Hepatocyte (in vitro differentiated cells): ENCODE results near the gene PIGA. TPM values are rescaled to one million over a fixed set of nuclear protein-coding genes. Genes with fewer than 3 reads are reported as not detected.

Experiments used
- DNase-seq: peaks from one replicate; pipeline ENCODE4 v3.0.0-alpha.2; 2016; ENCODE audit warnings: low spot score
- H2AFZ ChIP-seq: fragments of 200-600 bp; sonication (generic); 2 replicates; pipeline ENCODE4 v1.6.0; 2016; ENCODE audit warnings: antibody characterized with exemption, mild to moderate bottlenecking
- H3K27ac ChIP-seq: fragments of 200-600 bp; sonication (generic); 2 replicates; pipeline ENCODE4 v1.5.1; 2016; ENCODE audit warnings: mild to moderate bottlenecking
- H3K27me3 ChIP-seq: fragments of 200-600 bp; sonication (generic); 2 replicates; pipeline ENCODE4 v1.6.1; 2016
- H3K36me3 ChIP-seq: fragments of 200-600 bp; sonication (generic); replicated peaks from 2 replicates; pipeline ENCODE4 v1.5.1; 2016; ENCODE audit warnings: low read depth; ENCODE audit not compliant: insufficient read depth
- H3K4me1 ChIP-seq: fragments of 200-600 bp; sonication (generic); 2 replicates; pipeline ENCODE4 v1.5.1; 2016; ENCODE audit warnings: mild to moderate bottlenecking, moderate library complexity; ENCODE audit not compliant: insufficient read depth
- H3K4me2 ChIP-seq: fragments of 200-600 bp; sonication (generic); 2 replicates; pipeline ENCODE4 v1.6.0; 2016
- H3K4me3 ChIP-seq: fragments of 200-600 bp; sonication (generic); 2 replicates; pipeline ENCODE4 v1.5.1; 2016; ENCODE audit warnings: mild to moderate bottlenecking
- H3K79me2 ChIP-seq: fragments of 200-600 bp; sonication (generic); 2 replicates; pipeline ENCODE4 v1.6.0; 2017; ENCODE audit warnings: mild to moderate bottlenecking
- H3K9me2 ChIP-seq: fragments of 200-600 bp; sonication (generic); replicated peaks from 2 replicates; pipeline ENCODE4 v1.6.0; 2017; ENCODE audit warnings: mild to moderate bottlenecking; ENCODE audit not compliant: insufficient read depth
- H3K9me3 ChIP-seq: fragments of 200-600 bp; sonication (generic); 2 replicates; pipeline ENCODE4 v1.5.1; 2016; ENCODE audit warnings: low read depth, mild to moderate bottlenecking
- H4K20me1 ChIP-seq: fragments of 200-600 bp; sonication (generic); 2 replicates; pipeline ENCODE4 v1.6.0; 2016; ENCODE audit warnings: mild to moderate bottlenecking; ENCODE audit not compliant: insufficient read depth, poor library complexity, severe bottlenecking
- EZH2 ChIP-seq: fragments of 200-600 bp; sonication (generic); IDR thresholded peaks from 2 replicates; pipeline ENCODE4 v1.6.1; 2016; ENCODE audit warnings: antibody characterized with exemption, mild to moderate bottlenecking, borderline replicate concordance
- EZH2phosphoT487 ChIP-seq: fragments of 200-600 bp; sonication (generic); IDR thresholded peaks from one replicate; pipeline ENCODE4 v1.6.1; 2018; ENCODE audit warnings: antibody characterized with exemption, mild to moderate bottlenecking, low read depth, moderate library complexity; ENCODE audit not compliant: unreplicated experiment, severe bottlenecking
- WGBS: methylation state at CpG from one replicate; pipeline ENCODE4 v1.1.6; 2016; ENCODE audit warnings: low lambda C conversion rate; ENCODE audit errors: missing lambda C conversion rate; 5-methylcytosine and 5-hydroxymethylcytosine counted together
- polyA plus RNA-seq: library from polyadenylated mRNA; unstranded; fragments of >200 nt; fragmentation: Nextera tagmentation; extraction: Ambion mirVana; gene quantifications from 2 replicates; pipeline ENCODE4 v1.2.1, GENCODE V29; 2016
- total RNA-seq: library from RNA; depleted of rRNA; stranded (reverse); fragments of >200 nt; gene quantifications from 2 replicates; pipeline ENCODE4 v1.2.3, GENCODE V29; 2014
- TF ChIP-seq, protein P1 (sequence below): fragments of 200-600 bp; sonication (generic); IDR thresholded peaks from 2 replicates; pipeline ENCODE4 v1.5.1; 2016; ENCODE audit warnings: antibody characterized with exemption, mild to moderate bottlenecking; ENCODE audit not compliant: poor library complexity

PIGA gene
- total and polyA plus RNA-seq, 2 experiments from 2014 or later: 6.9 to 23.0 TPM

GRCh38 chrX:15359701-15360100 lies 24.4 kb upstream of the PIGA start:
- Histone ChIP-seq H3K79me2 (no peaks in the 10 kb centered on the region), H3K9me2 (no peaks in the 10 kb centered on the region), H3K27ac (no peak overlapping the region), H2AFZ (no peak overlapping the region), H3K4me1 (no peaks in the 10 kb centered on the region), H3K27me3 (no peaks in the 10 kb centered on the region), H3K9me3 (no peaks in the 10 kb centered on the region), H3K4me2 (no peak overlapping the region), H3K36me3 (no peaks in the 10 kb centered on the region), H3K4me3 (no peak overlapping the region), H4K20me1 (no peaks in the 10 kb centered on the region)
- TF ChIP-seq, protein P1, sequence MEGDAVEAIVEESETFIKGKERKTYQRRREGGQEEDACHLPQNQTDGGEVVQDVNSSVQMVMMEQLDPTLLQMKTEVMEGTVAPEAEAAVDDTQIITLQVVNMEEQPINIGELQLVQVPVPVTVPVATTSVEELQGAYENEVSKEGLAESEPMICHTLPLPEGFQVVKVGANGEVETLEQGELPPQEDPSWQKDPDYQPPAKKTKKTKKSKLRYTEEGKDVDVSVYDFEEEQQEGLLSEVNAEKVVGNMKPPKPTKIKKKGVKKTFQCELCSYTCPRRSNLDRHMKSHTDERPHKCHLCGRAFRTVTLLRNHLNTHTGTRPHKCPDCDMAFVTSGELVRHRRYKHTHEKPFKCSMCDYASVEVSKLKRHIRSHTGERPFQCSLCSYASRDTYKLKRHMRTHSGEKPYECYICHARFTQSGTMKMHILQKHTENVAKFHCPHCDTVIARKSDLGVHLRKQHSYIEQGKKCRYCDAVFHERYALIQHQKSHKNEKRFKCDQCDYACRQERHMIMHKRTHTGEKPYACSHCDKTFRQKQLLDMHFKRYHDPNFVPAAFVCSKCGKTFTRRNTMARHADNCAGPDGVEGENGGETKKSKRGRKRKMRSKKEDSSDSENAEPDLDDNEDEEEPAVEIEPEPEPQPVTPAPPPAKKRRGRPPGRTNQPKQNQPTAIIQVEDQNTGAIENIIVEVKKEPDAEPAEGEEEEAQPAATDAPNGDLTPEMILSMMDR: no peak
- DNase-seq: no peak
- WGBS: 79% methylated on average over 2 of the region's 2 CpGs

DNA sequence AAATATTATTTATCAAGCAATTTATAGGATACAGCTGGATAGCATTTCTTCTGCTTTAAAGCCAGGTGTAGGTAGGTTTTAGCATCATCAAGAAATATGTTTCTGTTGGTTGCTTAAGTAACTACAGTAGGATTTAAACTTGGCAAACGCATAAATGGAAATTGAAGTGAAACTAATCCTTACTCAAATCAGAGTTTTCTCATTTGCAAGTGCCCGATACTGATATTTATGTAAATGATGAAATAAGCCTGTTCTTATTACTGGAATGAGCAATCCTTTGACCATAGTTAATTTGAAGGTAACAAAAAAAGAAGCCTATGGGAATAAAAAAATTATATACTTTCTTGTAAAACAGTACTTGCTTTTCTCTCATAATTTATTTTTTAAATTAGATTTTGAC lies 23.2 kb upstream of the PIGA start:
- Histone ChIP-seq H3K36me3 (no peaks in the 10 kb centered on the region), H3K79me2 (no peaks in the 10 kb centered on the region), H2AFZ (no peak overlapping the region), H3K9me2 (no peaks in the 10 kb centered on the region), H3K4me3 (no peak overlapping the region), H3K9me3 (no peaks in the 10 kb centered on the region), H4K20me1 (no peaks in the 10 kb centered on the region), H3K27me3 (no peaks in the 10 kb centered on the region), H3K27ac (no peak overlapping the region), H3K4me1 (no peaks in the 10 kb centered on the region), H3K4me2 (no peak overlapping the region)
- 90% methylated on average over 2 of the region's 2 CpGs for WGBS
- DNase-seq: no peak
- no peak for TF ChIP-seq EZH2phosphoT487
- no peak for TF ChIP-seq EZH2
- TF ChIP-seq, protein P1: no peak

DNA sequence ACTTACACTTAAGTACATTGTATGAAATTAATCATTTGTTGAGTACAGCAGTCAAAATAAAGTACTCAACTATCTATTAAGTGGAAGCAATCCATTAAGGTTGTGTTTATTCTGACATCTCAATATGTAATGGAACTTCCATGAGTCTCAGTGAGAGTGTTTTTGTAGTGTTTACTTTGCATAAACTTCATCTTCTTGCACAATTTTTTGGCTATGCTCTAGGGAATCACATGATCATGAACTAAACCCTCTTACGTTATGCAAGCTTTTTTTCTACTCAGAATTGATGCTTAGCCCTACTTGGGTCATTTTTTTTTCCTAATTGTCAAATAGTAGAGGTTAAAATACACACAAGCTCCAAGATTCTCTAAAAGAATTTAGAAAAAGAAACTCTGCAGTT lies 21.1 kb upstream of the PIGA start:
- no peaks in the 10 kb centered on the region for H3K27me3 ChIP-seq
- peak; percentile 12 for DNase-seq
- H3K4me3 ChIP-seq: no peak overlapping the region
- WGBS: 60% methylated on average over 1 of the region's 1 CpG
- no peaks in the 10 kb centered on the region for H4K20me1 ChIP-seq
- H3K27ac ChIP-seq: peak overlapping the region; percentile 13
- no peaks in the 10 kb centered on the region for H3K4me1 ChIP-seq
- no peaks in the 10 kb centered on the region for H3K9me2 ChIP-seq
- TF ChIP-seq, protein P1: no peak
- TF ChIP-seq EZH2: no peak
- no peak for TF ChIP-seq EZH2phosphoT487
- no peak overlapping the region for H2AFZ ChIP-seq
- H3K79me2 ChIP-seq: no peaks in the 10 kb centered on the region
- no peaks in the 10 kb centered on the region for H3K36me3 ChIP-seq
- H3K9me3 ChIP-seq: no peaks in the 10 kb centered on the region
- no peak overlapping the region for H3K4me2 ChIP-seq

GRCh38 chrX:15350329-15350996 lies 15.1 kb upstream of the PIGA start:
- no peak for DNase-seq
- TF ChIP-seq EZH2phosphoT487 (no peak), EZH2 (no peak)
- TF ChIP-seq, protein P1: no peak
- no peaks in the 10 kb centered on the region for H3K9me2 ChIP-seq

More at GRCh38 chrX:15350329-15350996, 15.1 kb upstream of the PIGA start:
- H3K79me2 ChIP-seq: no peaks in the 10 kb centered on the region
- H2AFZ ChIP-seq: no peak overlapping the region
- H3K4me2 ChIP-seq: no peak overlapping the region
- no peak overlapping the region for H3K27ac ChIP-seq
- 71% methylated on average over 8 of the region's 8 CpGs for WGBS
- no peaks in the 10 kb centered on the region for H4K20me1 ChIP-seq
- no peaks in the 10 kb centered on the region for H3K27me3 ChIP-seq
- H3K4me3 ChIP-seq: no peak overlapping the region
- H3K36me3 ChIP-seq: no peaks in the 10 kb centered on the region
- no peaks in the 10 kb centered on the region for H3K9me3 ChIP-seq
- H3K4me1 ChIP-seq: no peaks in the 10 kb centered on the region
